HepG2 (cell line): ENCODE results near the gene C4orf17. TPM values are rescaled to one million over a fixed set of nuclear protein-coding genes. Genes with fewer than 3 reads are reported as not detected.

Experiments used
- ARID4A ChIP-seq: sonication (generic); formaldehyde crosslinking; IDR thresholded peaks from 2 replicates; pipeline ENCODE4 v1.5.0; 2020; ENCODE audit warnings: mild to moderate bottlenecking, missing genetic modification reagents, borderline replicate concordance
- ATF1 ChIP-seq: IDR thresholded peaks from 2 replicates; pipeline ENCODE4 v1.6.1; 2016; ENCODE audit warnings: mild to moderate bottlenecking, control low read depth
- FOXK2 ChIP-seq: fragments of 450-650 bp; IDR thresholded peaks from 2 replicates; pipeline ENCODE4 v1.6.1; 2016
- HNRNPL ChIP-seq: fragments of 200-400 bp; formaldehyde crosslinking; IDR thresholded peaks from 2 replicates; pipeline ENCODE4 v1.6.1; 2017; ENCODE audit warnings: mild to moderate bottlenecking, low read depth, low read length
- KMT2B ChIP-seq: IDR thresholded peaks from 2 replicates; pipeline ENCODE4 v1.6.1; 2016; ENCODE audit warnings: missing genetic modification reagents, missing compliant biosample characterization
- MTA3 ChIP-seq: sonication (generic); formaldehyde crosslinking; IDR thresholded peaks from 2 replicates; pipeline ENCODE4 v1.4.0; 2020; ENCODE audit warnings: missing genetic modification reagents
- PCBP1 ChIP-seq: fragments of 200-400 bp; formaldehyde crosslinking; IDR thresholded peaks from 2 replicates; pipeline ENCODE4 v1.6.1; 2017; ENCODE audit warnings: mild to moderate bottlenecking, low read depth, low read length, borderline replicate concordance
- PHF8 ChIP-seq: sonication (generic); formaldehyde crosslinking; IDR thresholded peaks from 2 replicates; pipeline ENCODE4 v1.5.0; 2020; ENCODE audit warnings: missing genetic modification reagents
- REL ChIP-seq: sonication (generic); formaldehyde crosslinking; conservative IDR thresholded peaks from 2 replicates; pipeline ENCODE4 v1.8.0; 2022; ENCODE audit warnings: mild to moderate bottlenecking, missing genetic modification reagents, moderate library complexity
- SMARCC2 ChIP-seq: fragments of 450-650 bp; IDR thresholded peaks from 2 replicates; pipeline ENCODE4 v1.6.1; 2017; ENCODE audit warnings: antibody characterized with exemption, mild to moderate bottlenecking
- SPEN ChIP-seq: sonication (generic); formaldehyde crosslinking; IDR thresholded peaks from 2 replicates; pipeline ENCODE4 v1.5.1; 2020; ENCODE audit warnings: low read depth, mild to moderate bottlenecking, missing genetic modification reagents
- SRF ChIP-seq: IDR thresholded peaks from 2 replicates; pipeline ENCODE4 v1.6.1; 2011; ENCODE audit warnings: mild to moderate bottlenecking, low read depth, low read length, moderate library complexity
- U2AF2 ChIP-seq: fragments of 200-400 bp; formaldehyde crosslinking; IDR thresholded peaks from 2 replicates; pipeline ENCODE4 v1.6.1; 2017; ENCODE audit warnings: low read depth, mild to moderate bottlenecking, low read length
- ZBTB38 ChIP-seq: sonication (generic); formaldehyde crosslinking; IDR thresholded peaks from 2 replicates; pipeline ENCODE4 v1.5.1; 2020; ENCODE audit warnings: mild to moderate bottlenecking, missing genetic modification reagents
- ZNF12 ChIP-seq: sonication (generic); formaldehyde crosslinking; IDR thresholded peaks from 2 replicates; pipeline ENCODE4 v1.5.0; 2020; ENCODE audit warnings: missing genetic modification reagents
- ZNF235 ChIP-seq: sonication (generic); formaldehyde crosslinking; IDR thresholded peaks from 2 replicates; pipeline ENCODE4 v1.8.1; 2023; ENCODE audit warnings: mild to moderate bottlenecking, missing genetic modification reagents, borderline replicate concordance
- ZNF598 ChIP-seq: sonication (generic); formaldehyde crosslinking; IDR thresholded peaks from 2 replicates; pipeline ENCODE4 v1.5.1; 2020; ENCODE audit warnings: mild to moderate bottlenecking, missing genetic modification reagents, borderline replicate concordance
- ZNF609 ChIP-seq: sonication (generic); formaldehyde crosslinking; IDR thresholded peaks from 2 replicates; pipeline ENCODE4 v1.4.0; 2020; ENCODE audit warnings: mild to moderate bottlenecking, missing genetic modification reagents, borderline replicate concordance
- polyA plus RNA-seq, 8 experiments: library from polyadenylated mRNA; depleted of rRNA in 3 of 8; stranded (reverse) in 7 of 8; unstranded in 1 of 8; fragments of >200 nt; fragmentation: Illumina TruSeq in 4 of 8; extraction: Trizol in 4 of 8; gene quantifications; 2 replicates each; pipeline versions ENCODE4 v1.2.1 to v1.2.3, GENCODE V29; 2011 to 2016; ENCODE audit warnings: low read depth in 4 of 8, missing spikeins in 1 of 8, mixed read lengths in 1 of 8; ENCODE audit not compliant: insufficient read depth in 1 of 8
- total RNA-seq, 5 experiments: library from RNA; depleted of rRNA; stranded (reverse); fragments of >200 nt; fragmentation: Illumina TruSeq; extraction: Trizol; gene quantifications; 2 replicates each; pipeline ENCODE4 v1.2.3, GENCODE V29; 2016; ENCODE audit warnings: low read depth in 1 of 5

C4orf17 gene
- total and polyA plus RNA-seq, 2 of the 13 experiments (the other 11 are each of a cell fraction or from before 2014, with no cell fraction given) = not detected

- TF ChIP-seq SMARCC2 (no peak), ZNF12 (CRISPR knock-in tag) (0 out of 2 replicates have a peak, but pooled peaks have one; percentile 12), FOXK2 (peak; percentile 73), MTA3 (CRISPR knock-in tag) (no peak), ATF1 (CRISPR knock-in tag) (peak; percentile 99), PHF8 (CRISPR knock-in tag) (peak; percentile 84), KMT2B (CRISPR knock-in tag) (peak; percentile 71), ARID4A (CRISPR knock-in tag) (peak; percentile 67; the same call in 1 of the 2 replicates), ZNF598 (CRISPR knock-in tag) (no peak; the same call in 1 of the 2 replicates), SPEN (CRISPR knock-in tag) (peak; percentile 82), ZBTB38 (CRISPR knock-in tag) (peak; percentile 39; the same call in 1 of the 2 replicates), REL (CRISPR knock-in tag) (no peak), ZNF609 (no peak; the same call in 1 of the 2 replicates), SRF (peak; percentile 95), HNRNPL (no peak), ZNF235 (CRISPR knock-in tag) (0 out of 2 replicates have a peak, but pooled peaks have one; percentile 28), U2AF2 (no peak), PCBP1 (peak; percentile 76; the same call in 1 of the 2 replicates)
These were observed 52.7 kb downstream of the C4orf17 start, which contains the start of gene TRMT10A (continued) for GRCh38 chr4:99563310-99564186.
